H9 (cell line): Measurements from ENCODE around the gene CERS3. TPM values are rescaled to one million over a fixed set of nuclear protein-coding genes. Genes with fewer than 3 reads are reported as not detected.

Experiments used
- DNase-seq: peaks from one replicate; pipeline ENCODE4 v3.0.0-alpha.2; 2017
- H2AFZ ChIP-seq: one replicate; pipeline ENCODE4 v1.6.1; 2013; ENCODE audit warnings: mild to moderate bottlenecking, low read length, control low read depth, moderate library complexity
- H2AK5ac ChIP-seq: 2 replicates; pipeline ENCODE4 v1.6.1; 2013; ENCODE audit warnings: low read length, control low read depth, mixed read lengths; ENCODE audit not compliant: insufficient read length
- H2BK120ac ChIP-seq: one replicate; pipeline ENCODE4 v1.6.1; 2013; ENCODE audit warnings: low read depth, mild to moderate bottlenecking, low read length, control low read depth, inconsistent platforms; ENCODE audit not compliant: poor library complexity, severe bottlenecking
- H2BK12ac ChIP-seq: 2 replicates; pipeline ENCODE4 v1.6.1; 2013; ENCODE audit warnings: low read length, control low read depth, mixed read lengths, low read depth; ENCODE audit not compliant: insufficient read length
- H2BK15ac ChIP-seq: 2 replicates; pipeline ENCODE4 v1.6.1; 2013; ENCODE audit warnings: low read depth, low read length, control low read depth
- H2BK20ac ChIP-seq: one replicate; pipeline ENCODE4 v1.6.1; 2013; ENCODE audit warnings: low read depth, mild to moderate bottlenecking, low read length, control low read depth, inconsistent platforms; ENCODE audit not compliant: poor library complexity, severe bottlenecking
- H2BK5ac ChIP-seq: 2 replicates; pipeline ENCODE4 v1.6.1; 2013; ENCODE audit warnings: low read length, control low read depth, mixed read lengths; ENCODE audit not compliant: insufficient read length
- H3K14ac ChIP-seq: 2 replicates; pipeline ENCODE4 v1.6.1; 2013; ENCODE audit warnings: low read length, control low read depth; ENCODE audit not compliant: insufficient read depth
- H3K18ac ChIP-seq: 2 replicates; pipeline ENCODE4 v1.6.1; 2013; ENCODE audit warnings: low read depth, mild to moderate bottlenecking, mixed read lengths, low read length, control low read depth; ENCODE audit not compliant: insufficient read length
- H3K23ac ChIP-seq: 2 replicates; pipeline ENCODE4 v1.6.1; 2013; ENCODE audit warnings: low read length, control low read depth, mixed read lengths, low read depth; ENCODE audit not compliant: insufficient read length
- H3K23me2 ChIP-seq: 2 replicates; pipeline ENCODE4 v1.6.1; 2013; ENCODE audit warnings: low read depth, mild to moderate bottlenecking, mixed read lengths, low read length, control low read depth; ENCODE audit not compliant: insufficient read length, poor library complexity, severe bottlenecking
- H3K27ac ChIP-seq: 2 replicates; pipeline ENCODE4 v1.5.1; 2013; ENCODE audit warnings: low read length, control low read depth, mixed read lengths, low read depth; ENCODE audit not compliant: insufficient read length
- H3K27me3 ChIP-seq: 2 replicates; pipeline ENCODE4 v1.6.1; 2013; ENCODE audit warnings: low read length, control low read depth, inconsistent platforms; ENCODE audit not compliant: insufficient read depth
- H3K4ac ChIP-seq: 2 replicates; pipeline ENCODE4 v1.6.1; 2013; ENCODE audit warnings: low read depth, mild to moderate bottlenecking, control low read depth, inconsistent platforms, low read length, moderate library complexity
- H3K4me1 ChIP-seq: 2 replicates; pipeline ENCODE4 v1.6.1; 2013; ENCODE audit warnings: low read length, control low read depth, inconsistent platforms; ENCODE audit not compliant: insufficient read depth
- H3K4me2 ChIP-seq: 2 replicates; pipeline ENCODE4 v1.6.1; 2013; ENCODE audit warnings: low read length, control low read depth, mixed read lengths; ENCODE audit not compliant: insufficient read length, insufficient read depth
- H3K56ac ChIP-seq: 2 replicates; pipeline ENCODE4 v1.6.1; 2013; ENCODE audit warnings: low read depth, mild to moderate bottlenecking, mixed read lengths, low read length, control low read depth; ENCODE audit not compliant: insufficient read length
- H3K79me1 ChIP-seq: 2 replicates; pipeline ENCODE4 v1.6.1; 2013; ENCODE audit warnings: low read depth, mild to moderate bottlenecking, moderate library complexity, low read length, control low read depth, inconsistent platforms; ENCODE audit not compliant: insufficient read depth, poor library complexity, severe bottlenecking
- H3K79me2 ChIP-seq: 2 replicates; pipeline ENCODE4 v1.6.1; 2013; ENCODE audit warnings: low read length, control low read depth, inconsistent platforms; ENCODE audit not compliant: insufficient read depth
- H3K9ac ChIP-seq: 2 replicates; pipeline ENCODE4 v1.6.1; 2013; ENCODE audit warnings: low read length, control low read depth, mixed read lengths; ENCODE audit not compliant: insufficient read length; ENCODE audit errors: extremely low read depth
- H3K9me3 ChIP-seq: one replicate; pipeline ENCODE4 v1.6.1; 2013; ENCODE audit warnings: low read depth, low read length, inconsistent platforms; ENCODE audit not compliant: control insufficient read depth
- H3T11ph ChIP-seq: one replicate; pipeline ENCODE4 v1.6.1; 2013; ENCODE audit warnings: mild to moderate bottlenecking, low read length, control low read depth, inconsistent platforms
- H4K20me1 ChIP-seq: one replicate; pipeline ENCODE4 v1.6.1; 2013; ENCODE audit not compliant: control insufficient read depth, insufficient read length, insufficient read depth
- H4K5ac ChIP-seq: 2 replicates; pipeline ENCODE4 v1.6.1; 2013; ENCODE audit warnings: low read depth, mild to moderate bottlenecking, mixed read lengths, low read length, control low read depth; ENCODE audit not compliant: insufficient read length
- H4K8ac ChIP-seq: replicated peaks from 2 replicates; pipeline ENCODE4 v1.6.1; 2013; ENCODE audit warnings: low read length, control low read depth, mixed read lengths, low read depth; ENCODE audit not compliant: insufficient read length
- H4K91ac ChIP-seq: 2 replicates; pipeline ENCODE4 v1.6.1; 2013; ENCODE audit warnings: low read depth, mild to moderate bottlenecking, moderate library complexity, mixed read lengths, low read length, control low read depth; ENCODE audit not compliant: insufficient read length
- H3K27ac Mint-ChIP-seq, 3 experiments: 2 replicates in 2 of 3; 3 replicates in 1 of 3; pipeline ENCODE4 v1.8.0; 2020 to 2021; ENCODE audit warnings: mixed read lengths in 3 of 3, mild to moderate bottlenecking in 1 of 3, moderate library complexity in 1 of 3
- H3K27me3 Mint-ChIP-seq: 2 replicates; pipeline ENCODE4 v1.8.0; 2021; ENCODE audit warnings: low read depth, mild to moderate bottlenecking, moderate library complexity, mixed read lengths
- H3K36me3 Mint-ChIP-seq, 3 experiments: 2 replicates in 2 of 3; 3 replicates in 1 of 3; pipeline ENCODE4 v1.8.0; 2020 to 2021; ENCODE audit warnings: low read depth in 3 of 3, mixed read lengths in 3 of 3; ENCODE audit not compliant: insufficient read depth in 1 of 3
- H3K4me1 Mint-ChIP-seq, 2 experiments: 2 replicates each; pipeline ENCODE4 v1.8.0; 2020; ENCODE audit warnings: mixed read lengths in 2 of 2
- H3K4me3 Mint-ChIP-seq, 2 experiments: 2 replicates in 1 of 2; 3 replicates in 1 of 2; pipeline ENCODE4 v1.8.0; 2020 to 2021; ENCODE audit warnings: mild to moderate bottlenecking in 2 of 2, mixed read lengths in 2 of 2, moderate library complexity in 1 of 2
- H3K9me3 Mint-ChIP-seq, 2 experiments: 2 replicates in 1 of 2; 3 replicates in 1 of 2; pipeline ENCODE4 v1.8.0; 2020; ENCODE audit warnings: mild to moderate bottlenecking in 2 of 2, mixed read lengths in 2 of 2, moderate library complexity in 1 of 2
- WGBS: extraction: QIAGEN DNeasy Blood & Tissue Kit; methylation state at CpG from one replicate; pipeline ENCODE4 v1.1.7; 2013; ENCODE audit warnings: missing lambda C conversion rate, low lambda C conversion rate, mixed read lengths; ENCODE audit not compliant: insufficient read length; ENCODE audit errors: extremely low coverage; 5-methylcytosine and 5-hydroxymethylcytosine counted together
- total RNA-seq: library from RNA; stranded (reverse); gene quantifications from 2 replicates; pipeline ENCODE4 v1.2.1, GENCODE V29; 2021
- TF ChIP-seq, protein P1 (sequence below): fragments of 200-600 bp; sonication (generic); conservative IDR thresholded peaks from 3 replicates; pipeline ENCODE4 v1.8.0; 2021; ENCODE audit warnings: antibody characterized with exemption, mild to moderate bottlenecking

Gene CERS3
- total RNA-seq, 1 experiment from 2014 or later, result 1.4 TPM

DNA sequence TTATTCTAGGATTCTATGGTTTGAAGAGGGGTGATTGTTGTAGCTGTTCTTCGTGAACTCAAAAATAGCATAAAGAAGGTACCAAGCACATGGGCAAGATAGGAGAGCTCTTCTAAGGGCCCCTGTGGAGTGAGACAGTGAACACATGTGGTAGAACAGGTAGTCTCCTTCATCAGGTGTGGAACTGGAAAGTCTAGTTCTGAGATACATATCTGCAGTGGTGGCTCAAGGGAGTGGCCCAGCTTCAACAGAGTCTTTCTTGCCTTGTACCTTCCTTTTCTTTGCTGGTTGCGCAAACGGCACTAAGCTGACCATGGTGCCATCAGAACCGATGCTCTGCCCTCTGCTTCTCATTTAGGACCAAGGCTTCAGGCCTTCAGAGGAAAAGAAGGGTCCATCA, 65.2 kb downstream of the CERS3 start:
- Histone ChIP-seq H3K27ac (no peak overlapping the region), H2BK120ac (no peak overlapping the region), H2BK15ac (no peak overlapping the region), H3K9ac (no peak overlapping the region), H3K9me3 (no peaks in the 10 kb centered on the region), H4K8ac (no peak overlapping the region), H3K4ac (no peak overlapping the region), H4K5ac (no peak overlapping the region), H2BK20ac (no peak overlapping the region), H3K27me3 (no peaks in the 10 kb centered on the region), H2AK5ac (no peak overlapping the region), H3K14ac (no peak overlapping the region), H3K79me1 (no peaks in the 10 kb centered on the region), H3K23me2 (no peaks in the 10 kb centered on the region), H3K23ac (no peak overlapping the region), H3K56ac (no peak overlapping the region), H3T11ph (no peak overlapping the region), H2BK5ac (no peak overlapping the region), H3K4me1 (no peaks in the 10 kb centered on the region; the same call in 1 of the 2 replicates), H3K4me2 (no peak overlapping the region), H2BK12ac (no peak overlapping the region), H3K18ac (no peak overlapping the region), H4K91ac (no peak overlapping the region), H3K79me2 (no peaks in the 10 kb centered on the region), H4K20me1 (no peaks in the 10 kb centered on the region), H2AFZ (no peak overlapping the region)
- Mint-ChIP-seq H3K27me3 (no peaks in the 10 kb centered on the region), H3K4me1 (peaks cover 27 to 28% of the 10 kb centered on the region in 2 experiments), H3K9me3 (no peaks in the 10 kb centered on the region), H3K36me3 (no peaks in the 10 kb centered on the region; a peak in 1 of 7 replicates), H3K4me3 (no peak overlapping the region), H3K27ac (no peak overlapping the region)
- DNase-seq, result no peak
- no CpG with 5 or more reads among the region's 4 CpGs for WGBS
- TF ChIP-seq, protein P1, sequence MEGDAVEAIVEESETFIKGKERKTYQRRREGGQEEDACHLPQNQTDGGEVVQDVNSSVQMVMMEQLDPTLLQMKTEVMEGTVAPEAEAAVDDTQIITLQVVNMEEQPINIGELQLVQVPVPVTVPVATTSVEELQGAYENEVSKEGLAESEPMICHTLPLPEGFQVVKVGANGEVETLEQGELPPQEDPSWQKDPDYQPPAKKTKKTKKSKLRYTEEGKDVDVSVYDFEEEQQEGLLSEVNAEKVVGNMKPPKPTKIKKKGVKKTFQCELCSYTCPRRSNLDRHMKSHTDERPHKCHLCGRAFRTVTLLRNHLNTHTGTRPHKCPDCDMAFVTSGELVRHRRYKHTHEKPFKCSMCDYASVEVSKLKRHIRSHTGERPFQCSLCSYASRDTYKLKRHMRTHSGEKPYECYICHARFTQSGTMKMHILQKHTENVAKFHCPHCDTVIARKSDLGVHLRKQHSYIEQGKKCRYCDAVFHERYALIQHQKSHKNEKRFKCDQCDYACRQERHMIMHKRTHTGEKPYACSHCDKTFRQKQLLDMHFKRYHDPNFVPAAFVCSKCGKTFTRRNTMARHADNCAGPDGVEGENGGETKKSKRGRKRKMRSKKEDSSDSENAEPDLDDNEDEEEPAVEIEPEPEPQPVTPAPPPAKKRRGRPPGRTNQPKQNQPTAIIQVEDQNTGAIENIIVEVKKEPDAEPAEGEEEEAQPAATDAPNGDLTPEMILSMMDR, result no peak
